GM21390 (cell line): ENCODE data around the gene INS.
"Not testable (repeated sequence)": the region's sequence is repeated elsewhere in the genome, so short reads cannot be mapped to it uniquely, and the experiment has no call there.

ENCODE experiments used
- ATAC-seq: cut with Tn5 transposase; IDR thresholded peaks from one replicate; pipeline ENCODE4 v1.9.1; 2021; ENCODE audit not compliant: unreplicated experiment

INS gene

GRCh38 chr11:2135018-2135569 lies 25.9 kb downstream of the INS start:
- no peak for ATAC-seq

GRCh38 chr11:2134022-2135010 lies 26.7 kb downstream of the INS start:
- no peak for ATAC-seq

- ATAC-seq: no peak
Measured at GRCh38 chr11:2133241-2134021, 27.6 kb downstream of the INS start.

GRCh38 chr11:2132874-2133240 lies 28.2 kb downstream of the INS start:
- no peak for ATAC-seq

GRCh38 chr11:2132246-2132645 lies 28.8 kb downstream of the INS start:
- no peak for ATAC-seq

- no peak for ATAC-seq
Measured at GRCh38 chr11:2131371-2132236, 29.4 kb downstream of the INS start.

- ATAC-seq: no peak
Measured at GRCh38 chr11:2130881-2131352, 30.1 kb downstream of the INS start.

- no peak for ATAC-seq
Measured at GRCh38 chr11:2129699-2130366, 31.2 kb downstream of the INS start.

- no peak for ATAC-seq
Measured at GRCh38 chr11:2129308-2129698, 31.7 kb downstream of the INS start.

GRCh38 chr11:2128511-2129307 lies 32.3 kb downstream of the INS start:
- no peak for ATAC-seq

GRCh38 chr11:2128130-2128510 lies 32.9 kb downstream of the INS start:
- no peak for ATAC-seq

GRCh38 chr11:2127482-2128129 lies 33.4 kb downstream of the INS start:
- ATAC-seq: no peak

- ATAC-seq: no peak
Measured at GRCh38 chr11:2126520-2127085, 34.4 kb downstream of the INS start.

- ATAC-seq: not testable (repeated sequence)
Measured at GRCh38 chr11:2124736-2125484, 36.1 kb downstream of the INS start.

- ATAC-seq: no peak
Measured at GRCh38 chr11:2123628-2123960, 37.4 kb downstream of the INS start.

- ATAC-seq: no peak
Measured at GRCh38 chr11:2122907-2123627, 37.9 kb downstream of the INS start.

- ATAC-seq: no peak
Measured at GRCh38 chr11:2122222-2122906, 38.6 kb downstream of the INS start.
